ENCODE measurements around the gene NSFL1C. TPM values are rescaled to one million over a fixed set of nuclear protein-coding genes. Genes with fewer than 3 reads are reported as not detected.
"Not testable (repeated sequence)": the region's sequence is repeated elsewhere in the genome, so short reads cannot be mapped to it uniquely, and the experiment has no call there.

Gene NSFL1C
- polyA plus RNA-seq, 1 of the 3 experiments (the other 2 are of a cell fraction): 45.9 TPM

- Histone ChIP-seq H3K27ac (ENCODE audit: low read depth in 2 of 2, low read length in 1 of 2) (no peak overlapping the region), H3K4me1 (ENCODE audit: control insufficient read depth in 1 of 2, insufficient read depth in 2 of 2, low read depth in 1 of 2, low read length in 1 of 2) (peaks cover 7 to 15% of the 10 kb centered on the region in 2 experiments; a peak in 3 of 4 replicates)
- POLR2A ChIA-PET: no interaction called here
Measured at GRCh38 chr20:1401451-1401907, 65.2 kb downstream of the NSFL1C start.

GRCh38 chr20:1399678-1400366 lies 66.8 kb downstream of the NSFL1C start:
- H3K79me2 ChIP-seq (ENCODE audit: insufficient read depth); H3K4me3 ChIP-seq (ENCODE audit: low read depth in 2 of 2, low read length in 1 of 2); H4K20me1 ChIP-seq (ENCODE audit: insufficient read depth); POLR2A ChIA-PET; H3K9me3 ChIP-seq; DNase-seq; CTCF ChIA-PET; H3K27me3 ChIP-seq (ENCODE audit: insufficient read depth); H2AFZ ChIP-seq (ENCODE audit: low read depth); H3K9me2 ChIP-seq; H3F3A ChIP-seq (replicated peaks; ENCODE audit: insufficient read depth); H3K36me3 ChIP-seq (replicated peaks in 1 of 2; ENCODE audit: control insufficient read depth in 1 of 2, insufficient read depth in 2 of 2, low read length in 1 of 2): not testable (repeated sequence)
- TF ChIP-seq EP300 (IDR thresholded peaks at IDR 0.05; ENCODE audit: borderline replicate concordance in 1 of 2, low read depth in 1 of 2, low read length in 1 of 2) (peak in 1 of 2 experiments; percentile 39; a peak in 1 of 4 replicates), MEF2A (IDR thresholded peaks at IDR 0.05; ENCODE audit: borderline replicate concordance, low read depth) (peak; percentile 65; the same call in 1 of the 2 replicates), JUND (IDR thresholded peaks at IDR 0.05) (peak; percentile 32), TCF12 (IDR thresholded peaks at IDR 0.05) (peak; percentile 73)
- peaks cover 7 to 17% of the 10 kb centered on the region in 2 experiments; a peak in 3 of 4 replicates for H3K4me1 ChIP-seq (ENCODE audit: control insufficient read depth in 1 of 2, insufficient read depth in 2 of 2, low read depth in 1 of 2, low read length in 1 of 2)
- H3K9ac ChIP-seq: peak overlapping the region; percentile 37; the same call in 1 of the 2 replicates
- H3K27ac ChIP-seq (ENCODE audit: low read depth in 2 of 2, low read length in 1 of 2): peak overlapping the region; percentile 28 to 52; a peak in 3 of 4 replicates
- H3K4me2 ChIP-seq: peak overlapping the region; percentile 25; the same call in 1 of the 2 replicates
- 31% methylated on average over 8 of the region's 8 CpGs for WGBS (ENCODE audit: low lambda C conversion rate)

More at GRCh38 chr20:1401451-1401907, 65.2 kb downstream of the NSFL1C start:
- H3K4me3 ChIP-seq (ENCODE audit: low read depth in 2 of 2, low read length in 1 of 2): no peak overlapping the region
- no peaks in the 10 kb centered on the region for H3K9me3 ChIP-seq
- peaks cover 7% of the 10 kb centered on the region for H3F3A ChIP-seq (replicated peaks; ENCODE audit: insufficient read depth)
- no peak overlapping the region for H3K9ac ChIP-seq
- 91% methylated on average over 3 of the region's 3 CpGs for WGBS (ENCODE audit: low lambda C conversion rate)
- H3K4me2 ChIP-seq: no peak overlapping the region
- H2AFZ ChIP-seq (ENCODE audit: low read depth): no peak overlapping the region
- no peaks in the 10 kb centered on the region for H3K27me3 ChIP-seq (ENCODE audit: insufficient read depth)
- DNase-seq: no peak
- H3K79me2 ChIP-seq (ENCODE audit: insufficient read depth): no peaks in the 10 kb centered on the region
- H4K20me1 ChIP-seq (ENCODE audit: insufficient read depth): no peaks in the 10 kb centered on the region
- H3K36me3 ChIP-seq (replicated peaks in 1 of 2; ENCODE audit: control insufficient read depth in 1 of 2, insufficient read depth in 2 of 2, low read length in 1 of 2): no peaks in the 10 kb centered on the region
- no peaks in the 10 kb centered on the region for H3K9me2 ChIP-seq
- TF ChIP-seq SIN3A (IDR thresholded peaks at IDR 0.05; ENCODE audit: borderline replicate concordance, low read depth, low read length) (no peak), ZBTB33 (IDR thresholded peaks at IDR 0.05; ENCODE audit: borderline replicate concordance, low read depth) (no peak), MXI1 (IDR thresholded peaks at IDR 0.05; ENCODE audit: low read depth, low read length) (no peak), TAF1 (IDR thresholded peaks at IDR 0.05; ENCODE audit: borderline replicate concordance, low read depth, low read length) (no peak), ELF1 (IDR thresholded peaks at IDR 0.05) (no peak), USF1 (IDR thresholded peaks at IDR 0.05; ENCODE audit: borderline replicate concordance, low read depth) (no peak), YY1 (IDR thresholded peaks at IDR 0.05; ENCODE audit: low read depth) (no peak), MAX (IDR thresholded peaks at IDR 0.05; ENCODE audit: low read depth) (no peak), POLR2AphosphoS5 (IDR thresholded peaks at IDR 0.05; ENCODE audit: low read depth, low read length) (no peak)
- CTCF ChIA-PET: interaction anchor here (1.0 kb wide), 1 partner anchor 35 kb away, joined by 4 read pairs; no protein-coding TSS in a partner anchor

- H3K79me2 ChIP-seq (ENCODE audit: insufficient read depth); H3K27ac ChIP-seq (ENCODE audit: low read depth in 2 of 2, low read length in 1 of 2); H2AFZ ChIP-seq (ENCODE audit: low read depth); H3K36me3 ChIP-seq (replicated peaks in 1 of 2; ENCODE audit: control insufficient read depth in 1 of 2, insufficient read depth in 2 of 2, low read length in 1 of 2); H3K4me2 ChIP-seq; POLR2A ChIA-PET; H3K9me3 ChIP-seq; H3K27me3 ChIP-seq (ENCODE audit: insufficient read depth); H3K9me2 ChIP-seq; H3K9ac ChIP-seq; H4K20me1 ChIP-seq (ENCODE audit: insufficient read depth); H3K4me3 ChIP-seq (ENCODE audit: low read depth in 2 of 2, low read length in 1 of 2); H3F3A ChIP-seq (replicated peaks; ENCODE audit: insufficient read depth); DNase-seq: not testable (repeated sequence)
- 82% methylated on average over 7 of the region's 7 CpGs for WGBS (ENCODE audit: low lambda C conversion rate)
- H3K4me1 ChIP-seq (ENCODE audit: control insufficient read depth in 1 of 2, insufficient read depth in 2 of 2, low read depth in 1 of 2, low read length in 1 of 2): peaks cover 12 to 17% of the 10 kb centered on the region in 2 experiments; a peak in 3 of 4 replicates
- CTCF ChIA-PET: interaction anchor here (1.1 to 2.3 kb wide), 4 partner anchors 22 to 85 kb away, joined by 3 to 12 read pairs (median 6); partner anchors contain the start of gene NSFL1C
Measured at GRCh38 chr20:1398185-1398584, 68.5 kb downstream of the NSFL1C start.
